Adrenal gland (tissue), 5 donors: Measurements from ENCODE around the gene GRHPR.

Experiments used
- CTCF ChIP-seq, 6 experiments: fragments of 450-650 bp in 4 of 6; fragments of 200-600 bp in 2 of 6; sonication (generic) in 1 of 6; IDR thresholded peaks; 1 replicate in 5 of 6; 2 replicates in 1 of 6; pipeline versions ENCODE4 v1.5.1 to v1.8.0; 2016 to 2021; ENCODE audit warnings: antibody characterized with exemption in 6 of 6, mild to moderate bottlenecking in 2 of 6, moderate library complexity in 1 of 6
- POLR2A ChIP-seq, 2 donors: fragments of 450-650 bp; IDR thresholded peaks; one replicate each; pipeline ENCODE4 v1.6.1; 2017; ENCODE audit warnings: antibody characterized with exemption in 2 of 2, mild to moderate bottlenecking in 2 of 2, moderate library complexity in 1 of 2
- donor health status: DM: no; HTN: no; CAD: no.

- TF ChIP-seq POLR2A (IDR thresholded peaks at IDR 0.05) (no peak), CTCF (IDR thresholded peaks at IDR 0.05) (no peak)
Observed at GRCh38 chr9:37426846-37427245, 4.3 kb downstream of the GRHPR start.
